H1 (cell line): ENCODE data around the gene ASPG. TPM values are rescaled to one million over a fixed set of nuclear protein-coding genes. Genes with fewer than 3 reads are reported as not detected.

Experiments
- CTCF ChIA-PET: fragments of 300-600 bp; sonication (Branson Sonifier 250); formaldehyde crosslinking; loops from one replicate; lab custom pipeline; 2021; ENCODE audit not compliant: partially characterized antibody; lab: Charles Lee
- POLR2A ChIA-PET: fragments of 300-600 bp; sonication (Branson Sonifier 250); formaldehyde crosslinking; loops from one replicate; lab custom pipeline; 2021; ENCODE audit warnings: inconsistent platforms; ENCODE audit not compliant: partially characterized antibody; lab: Charles Lee
- DNase-seq, 2 experiments: peaks; one replicate each; pipeline versions ENCODE4 v3.0.0 to v3.0.0-alpha.2; 2010 to 2022; ENCODE audit warnings: low spot score in 2 of 2, low read depth in 1 of 2, mixed read lengths in 1 of 2
- FAIRE-seq: peaks from 2 replicates; lab custom pipeline; 2011; peaks lifted over from hg19 to GRCh38; lab: Jason Lieb, UNC
- H2AFZ ChIP-seq: 2 replicates; pipeline ENCODE4 v1.8.1; 2012; ENCODE audit warnings: low read length, inconsistent platforms
- H2AK5ac ChIP-seq: 2 replicates; pipeline ENCODE4 v1.6.1; 2013; ENCODE audit warnings: low read depth, low read length
- H2BK120ac ChIP-seq: replicated peaks from 2 replicates; pipeline ENCODE3; 2013; ENCODE audit warnings: low read depth, low read length, inconsistent platforms
- H2BK12ac ChIP-seq: 2 replicates; pipeline ENCODE4 v1.6.1; 2013; ENCODE audit warnings: low read depth, low read length
- H2BK15ac ChIP-seq: 2 replicates; pipeline ENCODE4 v1.6.1; 2013; ENCODE audit warnings: low read length
- H2BK20ac ChIP-seq: 2 replicates; pipeline ENCODE4 v1.6.1; 2013; ENCODE audit warnings: low read length
- H2BK5ac ChIP-seq: 2 replicates; pipeline ENCODE4 v1.6.1; 2013; ENCODE audit warnings: low read depth, low read length
- H3K14ac ChIP-seq: 2 replicates; pipeline ENCODE4 v1.6.1; 2013; ENCODE audit warnings: inconsistent platforms; ENCODE audit not compliant: insufficient read length
- H3K18ac ChIP-seq: 2 replicates; pipeline ENCODE4 v1.6.1; 2013; ENCODE audit warnings: low read length; ENCODE audit errors: extremely low read depth
- H3K23ac ChIP-seq: 2 replicates; pipeline ENCODE4 v1.6.1; 2013; ENCODE audit warnings: inconsistent platforms; ENCODE audit not compliant: insufficient read length
- H3K23me2 ChIP-seq: 2 replicates; pipeline ENCODE4 v1.6.1; 2013; ENCODE audit warnings: low read depth, low read length
- H3K27ac ChIP-seq: 2 replicates; pipeline ENCODE4 v1.6.1; 2011; ENCODE audit warnings: low read depth, low read length, inconsistent platforms
- H3K27me3 ChIP-seq, 4 experiments: replicated peaks in 1 of 4; 1 replicate in 1 of 4; 2 replicates in 3 of 4; pipeline versions ENCODE4 v1.6.1 to v1.8.1; 2011 to 2013; ENCODE audit warnings: low read length in 3 of 4, mild to moderate bottlenecking in 3 of 4, inconsistent platforms in 2 of 4, mixed read lengths in 2 of 4, moderate library complexity in 1 of 4; ENCODE audit not compliant: control insufficient read depth in 3 of 4, insufficient read depth in 3 of 4; ENCODE audit errors: extremely low read depth in 1 of 4
- H3K36me3 ChIP-seq, 4 experiments: 2 replicates each; pipeline versions ENCODE4 v1.6.1 to v1.8.1; 2011 to 2013; ENCODE audit warnings: mild to moderate bottlenecking in 4 of 4, low read length in 3 of 4, moderate library complexity in 2 of 4, control low read depth in 1 of 4, inconsistent platforms in 1 of 4; ENCODE audit not compliant: insufficient read depth in 4 of 4, control insufficient read depth in 2 of 4
- H3K4ac ChIP-seq: replicated peaks from 2 replicates; pipeline ENCODE3; 2013; ENCODE audit warnings: low read length, low read depth, mixed read lengths, inconsistent platforms; ENCODE audit not compliant: insufficient read length
- H3K4me1 ChIP-seq, 4 experiments: replicated peaks in 1 of 4; 1 replicate in 1 of 4; 2 replicates in 3 of 4; pipeline versions ENCODE4 v1.6.1 to v1.8.1; 2011 to 2013; ENCODE audit warnings: low read length in 3 of 4, inconsistent platforms in 2 of 4, mixed read lengths in 1 of 4; ENCODE audit not compliant: insufficient read depth in 4 of 4, control insufficient read depth in 3 of 4
- H3K4me2 ChIP-seq, 2 experiments: 2 replicates each; pipeline versions ENCODE4 v1.6.1 to v1.8.1; 2011 to 2013; ENCODE audit warnings: low read depth in 2 of 2, low read length in 2 of 2, control low read depth in 1 of 2, inconsistent platforms in 1 of 2, mild to moderate bottlenecking in 1 of 2; ENCODE audit not compliant: insufficient read depth in 1 of 2
- H3K4me3 ChIP-seq, 4 experiments: fragments of 200-600, 300-600 bp in 1 of 4; sonication (generic), shearing (Covaris generic), sonication (Bioruptor Twin) in 1 of 4; 2 replicates each; pipeline versions ENCODE4 v1.5.1 to v1.8.1; 2011 to 2016; ENCODE audit warnings: low read length in 4 of 4, low read depth in 3 of 4, control low read depth in 2 of 4, inconsistent platforms in 2 of 4, mild to moderate bottlenecking in 2 of 4, mixed read lengths in 1 of 4, moderate library complexity in 1 of 4; ENCODE audit not compliant: insufficient read depth in 2 of 4; ENCODE audit errors: extremely low read depth in 1 of 4
- H3K56ac ChIP-seq: replicated peaks from 2 replicates; pipeline ENCODE3; 2013; ENCODE audit warnings: low read depth, mild to moderate bottlenecking, mixed read lengths, low read length, inconsistent platforms; ENCODE audit not compliant: insufficient read length
- H3K79me1 ChIP-seq: 2 replicates; pipeline ENCODE4 v1.6.1; 2013; ENCODE audit warnings: low read depth, low read length, control low read depth
- H3K79me2 ChIP-seq, 2 experiments: 2 replicates each; pipeline versions ENCODE4 v1.6.1 to v1.8.1; 2012 to 2013; ENCODE audit warnings: low read length in 2 of 2, mild to moderate bottlenecking in 2 of 2, inconsistent platforms in 1 of 2; ENCODE audit not compliant: insufficient read depth in 2 of 2, control insufficient read depth in 1 of 2
- H3K9ac ChIP-seq, 4 experiments: replicated peaks in 1 of 4; 1 replicate in 1 of 4; 2 replicates in 3 of 4; pipeline versions ENCODE4 v1.6.1 to v1.8.1; 2011 to 2013; ENCODE audit warnings: low read depth in 3 of 4, low read length in 3 of 4, control low read depth in 2 of 4, mild to moderate bottlenecking in 2 of 4, moderate library complexity in 2 of 4, inconsistent platforms in 1 of 4; ENCODE audit errors: extremely low read depth in 1 of 4
- H3K9me3 ChIP-seq, 2 experiments: 2 replicates each; pipeline versions ENCODE4 v1.6.1 to v1.8.1; 2012 to 2013; ENCODE audit warnings: mild to moderate bottlenecking in 2 of 2, moderate library complexity in 2 of 2, control low read depth in 1 of 2, inconsistent platforms in 1 of 2, low read depth in 1 of 2, low read length in 1 of 2, mixed read lengths in 1 of 2; ENCODE audit not compliant: insufficient read depth in 2 of 2
- H4K20me1 ChIP-seq, 2 experiments: replicated peaks in 1 of 2; 2 replicates each; pipeline versions ENCODE3 to v1.8.1; 2011 to 2013; ENCODE audit warnings: inconsistent platforms in 2 of 2, low read length in 2 of 2, mild to moderate bottlenecking in 1 of 2; ENCODE audit not compliant: insufficient read depth in 2 of 2, control insufficient read depth in 1 of 2
- H4K5ac ChIP-seq: 2 replicates; pipeline ENCODE4 v1.6.1; 2013; ENCODE audit warnings: low read length, low read depth, mixed read lengths, inconsistent platforms; ENCODE audit not compliant: insufficient read length
- H4K8ac ChIP-seq: 2 replicates; pipeline ENCODE4 v1.8.0; 2013; ENCODE audit warnings: mild to moderate bottlenecking, moderate library complexity, low read length, inconsistent platforms; ENCODE audit not compliant: insufficient read depth; ENCODE audit errors: extremely low read depth
- H4K91ac ChIP-seq: replicated peaks from 2 replicates; pipeline ENCODE3; 2013; ENCODE audit warnings: low read length, mixed read lengths, inconsistent platforms; ENCODE audit not compliant: insufficient read length
- RFX5 ChIP-seq: IDR thresholded peaks from 2 replicates; pipeline ENCODE4 v1.6.1; 2011; ENCODE audit warnings: low read depth, low read length, improper control_type of control experiment, borderline replicate concordance
- SP2 ChIP-seq: IDR thresholded peaks from 2 replicates; pipeline ENCODE4 v1.6.1; 2012; ENCODE audit warnings: mild to moderate bottlenecking, low read length, inconsistent platforms
- WGBS, 2 experiments: shearing (Covaris generic) in 1 of 2; methylation state at CpG; one replicate each; pipeline versions ENCODE4 v1.1.6 to v1.1.7; 2013 to 2015; ENCODE audit warnings: low lambda C conversion rate in 2 of 2, mixed read lengths in 2 of 2, inconsistent platforms in 1 of 2, low coverage in 1 of 2, missing lambda C conversion rate in 1 of 2; ENCODE audit not compliant: insufficient replicate concordance in 2 of 2, insufficient coverage in 1 of 2, insufficient read length in 1 of 2; ENCODE audit errors: extremely low coverage in 1 of 2, missing lambda C conversion rate in 1 of 2; 5-methylcytosine and 5-hydroxymethylcytosine counted together
- polyA plus RNA-seq, 7 experiments: library from polyadenylated mRNA; depleted of rRNA in 3 of 7; stranded (reverse) in 5 of 7; unstranded in 2 of 7; fragments of >200 nt in 5 of 7; fragments of 200-250 nt in 2 of 7; gene quantifications; 1 replicate in 5 of 7; 2 replicates in 1 of 7; 4 replicates in 1 of 7; pipeline versions ENCODE4 v1.2.1 to v1.2.3, GENCODE V29; 2011 to 2013; ENCODE audit warnings: missing spikeins in 2 of 7, mixed read lengths in 2 of 7
- total RNA-seq: library from RNA; stranded (reverse); fragmentation: NEBNext Ultra II Directional; extraction: Animal tissue kit (Norgen Biotek cat#: 25700); gene quantifications from 2 replicates; pipeline ENCODE4 v1.2.1, GENCODE V29; 2021

Gene ASPG
- total and polyA plus RNA-seq, 2 of the 8 experiments (the other 6 are each of a cell fraction or from before 2014, with no cell fraction given) = 0.34 to 0.59 TPM

- H3K27ac ChIP-seq = no peak overlapping the region
- H4K20me1 ChIP-seq = peaks cover 0 to 1% of the 10 kb centered on the region in 2 experiments
- no peak overlapping the region for H4K8ac ChIP-seq
- H3K4me3 ChIP-seq = no peak overlapping the region
- H3K18ac ChIP-seq = no peak overlapping the region
- no peak overlapping the region for H3K14ac ChIP-seq
- FAIRE-seq = no peak
- H4K5ac ChIP-seq = no peak overlapping the region
- no peaks in the 10 kb centered on the region; a peak in 1 of 4 replicates for H3K9me3 ChIP-seq
- no peak overlapping the region for H3K23ac ChIP-seq
- H3K4me2 ChIP-seq = no peak overlapping the region
- no peak overlapping the region for H3K9ac ChIP-seq
- H3K23me2 ChIP-seq = no peaks in the 10 kb centered on the region
- peak in 1 of 2 experiments; percentile 36 for DNase-seq
- H3K79me2 ChIP-seq = no peaks in the 10 kb centered on the region
- TF ChIP-seq RFX5 (no peak), SP2 (no peak)
- TF ChIP-seq, all 59 proteins: peak for 0
- H3K79me1 ChIP-seq = no peaks in the 10 kb centered on the region
- no peak overlapping the region for H2BK5ac ChIP-seq
- ChIA-PET CTCF (interaction anchor here (4.6 kb wide), 1 partner anchor 13 kb away, joined by 43 read pairs; no protein-coding TSS in a partner anchor), POLR2A (no interaction called here)
- H3K36me3 ChIP-seq = no peaks in the 10 kb centered on the region
- H2AFZ ChIP-seq = no peak overlapping the region
- no peak overlapping the region for H4K91ac ChIP-seq
- H3K4ac ChIP-seq = no peak overlapping the region
- H2AK5ac ChIP-seq = no peak overlapping the region
- H2BK120ac ChIP-seq = no peak overlapping the region
- H2BK20ac ChIP-seq = no peak overlapping the region
- H3K27me3 ChIP-seq = peaks cover 0 to 2% (median 0%) of the 10 kb centered on the region in 4 experiments; a peak in 1 of 7 replicates
- H2BK12ac ChIP-seq = no peak overlapping the region
- no peak overlapping the region for H3K56ac ChIP-seq
- no peak overlapping the region for H2BK15ac ChIP-seq
- WGBS, 2 experiments = 85% methylated on average over 18 of the region's 20 CpGs; no CpG with 5 or more reads in 1 of the 2 experiments
- H3K4me1 ChIP-seq = peaks cover 0 to 7% (median 4%) of the 10 kb centered on the region in 4 experiments; a peak in 3 of 7 replicates
Observed at GRCh38 chr14:104090071-104090748, 4.7 kb downstream of the ASPG start.
